Measurements from ENCODE around the gene FRAS1.

GRCh38 chr4:78310740-78311115 is 253.6 kb downstream of the FRAS1 start:
- TF ChIP-seq SPI1 (IDR thresholded peaks at IDR 0.05; ENCODE audit: low read depth, low read length) (no peak), POLR2AphosphoS5 (IDR thresholded peaks at IDR 0.05; ENCODE audit: low read depth, low read length) (no peak), PAX5 (IDR thresholded peaks at IDR 0.05; ENCODE audit: insufficient read depth, low read length, severe bottlenecking) (no peak), POLR2A (IDR thresholded peaks at IDR 0.05; ENCODE audit: low read depth, low read length) (no peak), TAF1 (IDR thresholded peaks at IDR 0.05; ENCODE audit: low read depth, low read length) (no peak), POU2F2 (IDR thresholded peaks at IDR 0.05; ENCODE audit: low read depth, low read length) (no peak)

Data from GM12891 (cell line).